Measurements from ENCODE around the gene ZFY. TPM values are rescaled to one million over a fixed set of nuclear protein-coding genes. Genes with fewer than 3 reads are reported as not detected.

ZFY gene
- total and polyA plus RNA-seq, 4 donors, result 2.6 to 15.4 TPM; not detected in 2

- H3K27me3 ChIP-seq (ENCODE audit: control insufficient read depth in 4 of 4, insufficient read depth in 4 of 4, low read length in 3 of 4), result no peaks in the 10 kb centered on the region
- H3K9me3 ChIP-seq (ENCODE audit: control insufficient read depth in 4 of 4, low read length in 3 of 4), result no peaks in the 10 kb centered on the region
- TF ChIP-seq ATF3 (IDR thresholded peaks at IDR 0.05) (no peak), FOXA1 (IDR thresholded peaks at IDR 0.05) (no peak), TAF1 (conservative IDR thresholded peaks at IDR 0.05) (no peak)
- TF ChIP-seq, protein P1, sequence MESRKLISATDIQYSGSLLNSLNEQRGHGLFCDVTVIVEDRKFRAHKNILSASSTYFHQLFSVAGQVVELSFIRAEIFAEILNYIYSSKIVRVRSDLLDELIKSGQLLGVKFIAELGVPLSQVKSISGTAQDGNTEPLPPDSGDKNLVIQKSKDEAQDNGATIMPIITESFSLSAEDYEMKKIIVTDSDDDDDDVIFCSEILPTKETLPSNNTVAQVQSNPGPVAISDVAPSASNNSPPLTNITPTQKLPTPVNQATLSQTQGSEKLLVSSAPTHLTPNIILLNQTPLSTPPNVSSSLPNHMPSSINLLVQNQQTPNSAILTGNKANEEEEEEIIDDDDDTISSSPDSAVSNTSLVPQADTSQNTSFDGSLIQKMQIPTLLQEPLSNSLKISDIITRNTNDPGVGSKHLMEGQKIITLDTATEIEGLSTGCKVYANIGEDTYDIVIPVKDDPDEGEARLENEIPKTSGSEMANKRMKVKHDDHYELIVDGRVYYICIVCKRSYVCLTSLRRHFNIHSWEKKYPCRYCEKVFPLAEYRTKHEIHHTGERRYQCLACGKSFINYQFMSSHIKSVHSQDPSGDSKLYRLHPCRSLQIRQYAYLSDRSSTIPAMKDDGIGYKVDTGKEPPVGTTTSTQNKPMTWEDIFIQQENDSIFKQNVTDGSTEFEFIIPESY (IDR thresholded peaks at IDR 0.05), result no peak
- peaks cover 0 to 3% (median 0%) of the 10 kb centered on the region in 4 donors for H3K4me1 ChIP-seq (ENCODE audit: control insufficient read depth in 4 of 4, insufficient read depth in 4 of 4, low read length in 3 of 4)
- peak overlapping the region in 1 of 3 donors; percentile 65 for H3K4me3 ChIP-seq (ENCODE audit: low read depth in 1 of 3, low read length in 3 of 3)
- peaks cover 0 to 2% (median 0%) of the 10 kb centered on the region in 4 donors for H3K36me3 ChIP-seq (ENCODE audit: control insufficient read depth in 4 of 4, insufficient read depth in 3 of 4, low read depth in 1 of 4, low read length in 3 of 4)
- H3K27ac ChIP-seq (ENCODE audit: low read depth in 1 of 2, low read length in 2 of 2), result no peak overlapping the region
- no peak overlapping the region for H3K9ac ChIP-seq (ENCODE audit: low read depth in 1 of 2, low read length in 2 of 2)
- 80% methylated on average over 19 of the region's 19 CpGs for WGBS
- no peak for DNase-seq (ENCODE audit: low spot score)
Observed at GRCh38 chrY:2937149-2937548, 2.0 kb downstream of the ZFY start.

DNA sequence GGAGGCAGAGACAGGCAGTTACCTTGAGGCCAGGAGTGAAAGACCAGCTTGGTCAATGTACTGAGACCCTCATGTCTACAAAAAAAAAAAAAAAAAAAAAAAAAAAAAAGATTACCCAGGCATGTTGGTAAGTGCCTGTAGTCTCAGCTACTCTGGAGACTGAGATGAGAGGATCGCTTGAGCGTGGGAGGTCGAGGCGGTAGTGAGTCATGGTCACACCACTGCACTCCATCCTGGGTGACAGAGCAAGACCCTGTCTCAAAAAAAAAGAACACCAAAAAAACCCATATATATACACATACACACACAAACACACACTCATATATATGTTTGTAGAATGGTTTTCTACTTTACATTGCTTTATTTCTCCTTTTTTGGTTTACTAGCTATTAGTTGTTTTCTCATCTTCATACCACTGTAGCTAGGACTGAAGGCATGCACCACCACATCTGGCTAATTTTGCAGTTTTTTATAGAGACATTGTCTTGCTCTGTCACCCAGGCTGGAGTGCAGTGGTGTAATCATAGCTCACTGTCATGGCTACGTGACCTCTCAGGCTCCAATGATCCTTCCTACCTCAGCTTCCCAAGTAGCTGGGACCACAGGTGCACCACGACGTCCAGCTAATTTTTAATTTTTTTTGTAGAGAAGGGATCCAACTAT lies 14.5 kb downstream of the ZFY start:
- H3K27ac ChIP-seq (ENCODE audit: low read depth in 1 of 2, low read length in 2 of 2), result no peak overlapping the region
- DNase-seq (ENCODE audit: low spot score), result no peak
- peaks cover 0 to 4% (median 0%) of the 10 kb centered on the region in 4 donors for H3K4me1 ChIP-seq (ENCODE audit: control insufficient read depth in 4 of 4, insufficient read depth in 4 of 4, low read length in 3 of 4)
- no peak overlapping the region for H3K9ac ChIP-seq (ENCODE audit: low read depth in 1 of 2, low read length in 2 of 2)
- TF ChIP-seq HNF4G (IDR thresholded peaks at IDR 0.05), result no peak
- TF ChIP-seq RXRA (IDR thresholded peaks at IDR 0.05), result no peak
- TF ChIP-seq TAF1 (conservative IDR thresholded peaks at IDR 0.05), result no peak
- TF ChIP-seq, protein P2, sequence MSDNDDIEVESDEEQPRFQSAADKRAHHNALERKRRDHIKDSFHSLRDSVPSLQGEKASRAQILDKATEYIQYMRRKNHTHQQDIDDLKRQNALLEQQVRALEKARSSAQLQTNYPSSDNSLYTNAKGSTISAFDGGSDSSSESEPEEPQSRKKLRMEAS (IDR thresholded peaks at IDR 0.05), result no peak
- TF ChIP-seq NR2F2 (IDR thresholded peaks at IDR 0.05), result no peak
- no peak for TF ChIP-seq FOXA1 (IDR thresholded peaks at IDR 0.05)
- no peak for TF ChIP-seq ATF3 (IDR thresholded peaks at IDR 0.05)
- no peak for TF ChIP-seq EGR1 (IDR thresholded peaks at IDR 0.05; ENCODE audit: low read depth in 2 of 2)
- TF ChIP-seq FOXA2 (IDR thresholded peaks at IDR 0.05), result no peak
- TF ChIP-seq, protein P3, sequence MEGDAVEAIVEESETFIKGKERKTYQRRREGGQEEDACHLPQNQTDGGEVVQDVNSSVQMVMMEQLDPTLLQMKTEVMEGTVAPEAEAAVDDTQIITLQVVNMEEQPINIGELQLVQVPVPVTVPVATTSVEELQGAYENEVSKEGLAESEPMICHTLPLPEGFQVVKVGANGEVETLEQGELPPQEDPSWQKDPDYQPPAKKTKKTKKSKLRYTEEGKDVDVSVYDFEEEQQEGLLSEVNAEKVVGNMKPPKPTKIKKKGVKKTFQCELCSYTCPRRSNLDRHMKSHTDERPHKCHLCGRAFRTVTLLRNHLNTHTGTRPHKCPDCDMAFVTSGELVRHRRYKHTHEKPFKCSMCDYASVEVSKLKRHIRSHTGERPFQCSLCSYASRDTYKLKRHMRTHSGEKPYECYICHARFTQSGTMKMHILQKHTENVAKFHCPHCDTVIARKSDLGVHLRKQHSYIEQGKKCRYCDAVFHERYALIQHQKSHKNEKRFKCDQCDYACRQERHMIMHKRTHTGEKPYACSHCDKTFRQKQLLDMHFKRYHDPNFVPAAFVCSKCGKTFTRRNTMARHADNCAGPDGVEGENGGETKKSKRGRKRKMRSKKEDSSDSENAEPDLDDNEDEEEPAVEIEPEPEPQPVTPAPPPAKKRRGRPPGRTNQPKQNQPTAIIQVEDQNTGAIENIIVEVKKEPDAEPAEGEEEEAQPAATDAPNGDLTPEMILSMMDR (IDR thresholded peaks at IDR 0.05; ENCODE audit: low read depth, low read length, missing input control), result no peak
- no peak for TF ChIP-seq REST (IDR thresholded peaks at IDR 0.05)
- H3K36me3 ChIP-seq (ENCODE audit: control insufficient read depth in 4 of 4, insufficient read depth in 3 of 4, low read depth in 1 of 4, low read length in 3 of 4), result no peaks in the 10 kb centered on the region
- no peak overlapping the region for H3K4me3 ChIP-seq (ENCODE audit: low read depth in 1 of 3, low read length in 3 of 3)
- H3K27me3 ChIP-seq (ENCODE audit: control insufficient read depth in 4 of 4, insufficient read depth in 4 of 4, low read length in 3 of 4), result no peaks in the 10 kb centered on the region
- 90% methylated on average over 7 of the region's 7 CpGs for WGBS
- H3K9me3 ChIP-seq (ENCODE audit: control insufficient read depth in 4 of 4, low read length in 3 of 4), result no peaks in the 10 kb centered on the region

Data from liver (tissue), 9 donors.